Measurements from ENCODE around the gene PLD5. TPM values are rescaled to one million over a fixed set of nuclear protein-coding genes. Genes with fewer than 3 reads are reported as not detected.
"Not testable (repeated sequence)": the region's sequence is repeated elsewhere in the genome, so short reads cannot be mapped to it uniquely, and the experiment has no call there.

Gene PLD5
- total RNA-seq, 1 donor from 2014 or later = 1.4 TPM

- no peak for DNase-seq
Measured at GRCh38 chr1:242209063-242209462, 315.4 kb downstream of the PLD5 start.

- no peak for DNase-seq
Measured at GRCh38 chr1:242208021-242208420, 316.5 kb downstream of the PLD5 start.

GRCh38 chr1:242206994-242207393, 317.5 kb downstream of the PLD5 start:
- DNase-seq = no peak

- peak; percentile 6 for DNase-seq
Measured at GRCh38 chr1:242205622-242206489, 318.6 kb downstream of the PLD5 start.

- DNase-seq = no peak
Measured at GRCh38 chr1:242203262-242203661, 321.2 kb downstream of the PLD5 start.

- no peak for DNase-seq
Measured at GRCh38 chr1:242201090-242201489, 323.4 kb downstream of the PLD5 start.

GRCh38 chr1:242199776-242200458, 324.6 kb downstream of the PLD5 start:
- DNase-seq = no peak

- DNase-seq = no peak
Measured at GRCh38 chr1:242197907-242198820, 326.3 kb downstream of the PLD5 start.

- DNase-seq = no peak
Measured at GRCh38 chr1:242196914-242197313, 327.6 kb downstream of the PLD5 start.

- DNase-seq = no peak
Measured at GRCh38 chr1:242196101-242196500, 328.4 kb downstream of the PLD5 start.

GRCh38 chr1:242189591-242189990, 334.9 kb downstream of the PLD5 start:
- no peak for DNase-seq

GRCh38 chr1:242187816-242188215, 336.7 kb downstream of the PLD5 start:
- DNase-seq = no peak

- DNase-seq = no peak
Measured at GRCh38 chr1:242187171-242187570, 337.3 kb downstream of the PLD5 start.

GRCh38 chr1:242185731-242186130, 338.8 kb downstream of the PLD5 start:
- no peak for DNase-seq

- DNase-seq = peak; percentile 9
Measured at GRCh38 chr1:242184955-242185354, 339.5 kb downstream of the PLD5 start.

- not testable (repeated sequence) for DNase-seq
Measured at GRCh38 chr1:242179767-242180166, 344.7 kb downstream of the PLD5 start.

GRCh38 chr1:242178924-242179708, 345.4 kb downstream of the PLD5 start:
- DNase-seq = peak; percentile 9

GRCh38 chr1:242178436-242178835, 346.1 kb downstream of the PLD5 start:
- no peak for DNase-seq

GRCh38 chr1:242162140-242162539, 362.4 kb downstream of the PLD5 start:
- no peak for DNase-seq

- DNase-seq = no peak
Measured at GRCh38 chr1:242147096-242147976, 377.2 kb downstream of the PLD5 start.

- DNase-seq = no peak
Measured at GRCh38 chr1:242146652-242147051, 377.8 kb downstream of the PLD5 start.
